ENCODE results near the gene HRAS.

DNA sequence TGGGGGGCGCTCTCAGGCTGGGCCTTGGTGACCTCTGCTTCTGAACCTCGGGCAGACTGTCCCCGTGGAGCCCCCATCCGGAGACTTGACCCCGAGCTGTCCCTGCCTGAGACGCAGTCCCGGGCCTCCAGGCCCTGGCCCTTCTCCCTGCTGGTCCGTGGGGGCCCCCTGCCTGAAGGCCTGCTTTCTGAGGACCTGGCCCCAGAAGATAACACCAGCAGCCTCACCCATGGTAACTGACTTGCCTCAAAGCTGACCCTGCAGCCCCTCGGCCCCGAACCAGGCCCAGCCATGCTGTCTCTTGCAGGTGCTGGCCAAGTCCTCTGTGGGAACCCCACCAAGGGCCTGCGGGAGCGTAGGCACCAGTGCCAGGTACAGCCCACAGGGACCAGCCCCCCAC, 16.2 kb upstream of the HRAS start:
- TF ChIP-seq, protein P1, sequence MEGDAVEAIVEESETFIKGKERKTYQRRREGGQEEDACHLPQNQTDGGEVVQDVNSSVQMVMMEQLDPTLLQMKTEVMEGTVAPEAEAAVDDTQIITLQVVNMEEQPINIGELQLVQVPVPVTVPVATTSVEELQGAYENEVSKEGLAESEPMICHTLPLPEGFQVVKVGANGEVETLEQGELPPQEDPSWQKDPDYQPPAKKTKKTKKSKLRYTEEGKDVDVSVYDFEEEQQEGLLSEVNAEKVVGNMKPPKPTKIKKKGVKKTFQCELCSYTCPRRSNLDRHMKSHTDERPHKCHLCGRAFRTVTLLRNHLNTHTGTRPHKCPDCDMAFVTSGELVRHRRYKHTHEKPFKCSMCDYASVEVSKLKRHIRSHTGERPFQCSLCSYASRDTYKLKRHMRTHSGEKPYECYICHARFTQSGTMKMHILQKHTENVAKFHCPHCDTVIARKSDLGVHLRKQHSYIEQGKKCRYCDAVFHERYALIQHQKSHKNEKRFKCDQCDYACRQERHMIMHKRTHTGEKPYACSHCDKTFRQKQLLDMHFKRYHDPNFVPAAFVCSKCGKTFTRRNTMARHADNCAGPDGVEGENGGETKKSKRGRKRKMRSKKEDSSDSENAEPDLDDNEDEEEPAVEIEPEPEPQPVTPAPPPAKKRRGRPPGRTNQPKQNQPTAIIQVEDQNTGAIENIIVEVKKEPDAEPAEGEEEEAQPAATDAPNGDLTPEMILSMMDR (IDR thresholded peaks at IDR 0.05), result no peak
- no peak for TF ChIP-seq POLR2AphosphoS5 (IDR thresholded peaks at IDR 0.05; ENCODE audit: low read depth, low read length)
- no peak for TF ChIP-seq GATA2 (CRISPR knock-in tag; IDR thresholded peaks at IDR 0.05)
- no peak for TF ChIP-seq EZH2phosphoT487 (IDR thresholded peaks at IDR 0.05; ENCODE audit: borderline replicate concordance, low read depth)
- TF ChIP-seq, protein P2, sequence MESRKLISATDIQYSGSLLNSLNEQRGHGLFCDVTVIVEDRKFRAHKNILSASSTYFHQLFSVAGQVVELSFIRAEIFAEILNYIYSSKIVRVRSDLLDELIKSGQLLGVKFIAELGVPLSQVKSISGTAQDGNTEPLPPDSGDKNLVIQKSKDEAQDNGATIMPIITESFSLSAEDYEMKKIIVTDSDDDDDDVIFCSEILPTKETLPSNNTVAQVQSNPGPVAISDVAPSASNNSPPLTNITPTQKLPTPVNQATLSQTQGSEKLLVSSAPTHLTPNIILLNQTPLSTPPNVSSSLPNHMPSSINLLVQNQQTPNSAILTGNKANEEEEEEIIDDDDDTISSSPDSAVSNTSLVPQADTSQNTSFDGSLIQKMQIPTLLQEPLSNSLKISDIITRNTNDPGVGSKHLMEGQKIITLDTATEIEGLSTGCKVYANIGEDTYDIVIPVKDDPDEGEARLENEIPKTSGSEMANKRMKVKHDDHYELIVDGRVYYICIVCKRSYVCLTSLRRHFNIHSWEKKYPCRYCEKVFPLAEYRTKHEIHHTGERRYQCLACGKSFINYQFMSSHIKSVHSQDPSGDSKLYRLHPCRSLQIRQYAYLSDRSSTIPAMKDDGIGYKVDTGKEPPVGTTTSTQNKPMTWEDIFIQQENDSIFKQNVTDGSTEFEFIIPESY (IDR thresholded peaks at IDR 0.05; ENCODE audit: borderline replicate concordance, low read depth), result no peak
- no peak for TF ChIP-seq FOXJ3 (CRISPR knock-in tag; IDR thresholded peaks at IDR 0.05)
- TF ChIP-seq NRF1 (IDR thresholded peaks at IDR 0.05; ENCODE audit: low read depth, low read length), result no peak
